ENCODE data around the gene HTR6.
"Not testable (repeated sequence)": the region's sequence is repeated elsewhere in the genome, so short reads cannot be mapped to it uniquely, and the experiment has no call there.

DNA sequence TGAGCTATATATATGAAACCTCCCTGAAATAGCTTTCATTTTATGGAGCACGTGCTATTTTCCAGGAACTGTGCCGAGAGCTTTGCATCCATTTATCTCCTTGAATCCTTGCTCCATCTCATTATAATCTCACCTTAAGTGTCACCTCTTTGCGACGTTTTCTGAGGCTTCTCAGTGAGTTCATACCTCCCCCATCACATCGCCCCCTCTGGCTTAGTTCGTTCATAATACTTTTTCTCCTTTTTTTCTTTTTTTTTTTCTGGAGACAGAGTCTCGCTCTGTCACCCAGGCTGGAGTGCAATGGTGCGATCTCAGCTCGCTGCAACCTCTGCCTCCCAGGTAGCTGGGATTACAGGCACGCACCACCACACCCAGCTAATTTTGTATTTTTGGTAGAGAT is 25.4 kb upstream of the HTR6 start:
- TF ChIP-seq, protein P1, sequence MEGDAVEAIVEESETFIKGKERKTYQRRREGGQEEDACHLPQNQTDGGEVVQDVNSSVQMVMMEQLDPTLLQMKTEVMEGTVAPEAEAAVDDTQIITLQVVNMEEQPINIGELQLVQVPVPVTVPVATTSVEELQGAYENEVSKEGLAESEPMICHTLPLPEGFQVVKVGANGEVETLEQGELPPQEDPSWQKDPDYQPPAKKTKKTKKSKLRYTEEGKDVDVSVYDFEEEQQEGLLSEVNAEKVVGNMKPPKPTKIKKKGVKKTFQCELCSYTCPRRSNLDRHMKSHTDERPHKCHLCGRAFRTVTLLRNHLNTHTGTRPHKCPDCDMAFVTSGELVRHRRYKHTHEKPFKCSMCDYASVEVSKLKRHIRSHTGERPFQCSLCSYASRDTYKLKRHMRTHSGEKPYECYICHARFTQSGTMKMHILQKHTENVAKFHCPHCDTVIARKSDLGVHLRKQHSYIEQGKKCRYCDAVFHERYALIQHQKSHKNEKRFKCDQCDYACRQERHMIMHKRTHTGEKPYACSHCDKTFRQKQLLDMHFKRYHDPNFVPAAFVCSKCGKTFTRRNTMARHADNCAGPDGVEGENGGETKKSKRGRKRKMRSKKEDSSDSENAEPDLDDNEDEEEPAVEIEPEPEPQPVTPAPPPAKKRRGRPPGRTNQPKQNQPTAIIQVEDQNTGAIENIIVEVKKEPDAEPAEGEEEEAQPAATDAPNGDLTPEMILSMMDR (IDR thresholded peaks at IDR 0.05): not testable (repeated sequence)
- not testable (repeated sequence) for TF ChIP-seq POLR2A (IDR thresholded peaks at IDR 0.05)
